PFSK-1 (cell line): Measurements from ENCODE around the gene ARRDC2.

Source experiments
- FOXP2 ChIP-seq: optimal IDR thresholded peaks from 2 replicates; pipeline ENCODE3; 2011; ENCODE audit warnings: borderline replicate concordance, control low read depth, inconsistent platforms; ENCODE audit not compliant: insufficient read depth; ENCODE audit errors: extremely low read length, extremely low read depth
- POLR2AphosphoS5 ChIP-seq: IDR thresholded peaks from 2 replicates; pipeline ENCODE4 v1.6.1; 2012; ENCODE audit warnings: low read depth, mild to moderate bottlenecking, control low read depth, low read length, moderate library complexity
- SIN3A ChIP-seq: IDR thresholded peaks from 2 replicates; pipeline ENCODE4 v1.6.1; 2012; ENCODE audit warnings: mild to moderate bottlenecking, low read length, moderate library complexity, borderline replicate concordance; ENCODE audit not compliant: insufficient read depth
- TAF1 ChIP-seq: IDR thresholded peaks from 2 replicates; pipeline ENCODE4 v1.6.1; 2012; ENCODE audit warnings: low read length, control low read depth, borderline replicate concordance; ENCODE audit not compliant: insufficient read depth
- TF ChIP-seq, protein P1 (sequence below), 2 experiments: IDR thresholded peaks; 2 replicates each; pipeline versions ENCODE4 v1.6.1 to v1.8.0; 2011 to 2012; ENCODE audit warnings: low read depth in 2 of 2, low read length in 2 of 2, control low read depth in 1 of 2, inconsistent platforms in 1 of 2, mild to moderate bottlenecking in 1 of 2, moderate library complexity in 1 of 2; ENCODE audit not compliant: insufficient read depth in 1 of 2

Gene ARRDC2

DNA sequence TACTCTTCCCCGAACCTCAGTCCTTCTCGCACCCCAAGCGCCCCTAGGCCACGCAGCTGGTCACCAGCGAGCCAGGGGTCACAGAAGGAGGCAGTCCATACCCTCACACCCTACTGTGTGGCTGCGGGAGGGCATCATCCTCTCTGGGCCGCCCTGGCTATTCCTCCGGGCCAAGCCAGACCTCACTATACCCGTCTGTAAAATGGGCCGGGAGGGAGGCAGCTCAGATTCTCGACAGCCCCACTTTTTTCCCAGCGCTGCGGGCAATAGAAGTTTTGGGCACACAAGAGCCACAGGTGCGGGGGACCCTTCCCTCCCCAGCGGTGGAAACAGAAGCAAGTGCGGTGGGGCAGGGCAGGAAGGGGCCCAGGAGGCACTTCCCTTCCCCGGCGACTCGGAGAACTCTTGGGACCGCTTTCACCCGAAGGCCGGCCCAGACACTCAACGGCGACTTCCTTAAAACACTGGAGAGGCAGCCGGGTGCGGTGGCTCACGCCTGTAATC, 5.6 kb upstream of the ARRDC2 start:
- no peak for TF ChIP-seq POLR2AphosphoS5
- TF ChIP-seq, protein P1, sequence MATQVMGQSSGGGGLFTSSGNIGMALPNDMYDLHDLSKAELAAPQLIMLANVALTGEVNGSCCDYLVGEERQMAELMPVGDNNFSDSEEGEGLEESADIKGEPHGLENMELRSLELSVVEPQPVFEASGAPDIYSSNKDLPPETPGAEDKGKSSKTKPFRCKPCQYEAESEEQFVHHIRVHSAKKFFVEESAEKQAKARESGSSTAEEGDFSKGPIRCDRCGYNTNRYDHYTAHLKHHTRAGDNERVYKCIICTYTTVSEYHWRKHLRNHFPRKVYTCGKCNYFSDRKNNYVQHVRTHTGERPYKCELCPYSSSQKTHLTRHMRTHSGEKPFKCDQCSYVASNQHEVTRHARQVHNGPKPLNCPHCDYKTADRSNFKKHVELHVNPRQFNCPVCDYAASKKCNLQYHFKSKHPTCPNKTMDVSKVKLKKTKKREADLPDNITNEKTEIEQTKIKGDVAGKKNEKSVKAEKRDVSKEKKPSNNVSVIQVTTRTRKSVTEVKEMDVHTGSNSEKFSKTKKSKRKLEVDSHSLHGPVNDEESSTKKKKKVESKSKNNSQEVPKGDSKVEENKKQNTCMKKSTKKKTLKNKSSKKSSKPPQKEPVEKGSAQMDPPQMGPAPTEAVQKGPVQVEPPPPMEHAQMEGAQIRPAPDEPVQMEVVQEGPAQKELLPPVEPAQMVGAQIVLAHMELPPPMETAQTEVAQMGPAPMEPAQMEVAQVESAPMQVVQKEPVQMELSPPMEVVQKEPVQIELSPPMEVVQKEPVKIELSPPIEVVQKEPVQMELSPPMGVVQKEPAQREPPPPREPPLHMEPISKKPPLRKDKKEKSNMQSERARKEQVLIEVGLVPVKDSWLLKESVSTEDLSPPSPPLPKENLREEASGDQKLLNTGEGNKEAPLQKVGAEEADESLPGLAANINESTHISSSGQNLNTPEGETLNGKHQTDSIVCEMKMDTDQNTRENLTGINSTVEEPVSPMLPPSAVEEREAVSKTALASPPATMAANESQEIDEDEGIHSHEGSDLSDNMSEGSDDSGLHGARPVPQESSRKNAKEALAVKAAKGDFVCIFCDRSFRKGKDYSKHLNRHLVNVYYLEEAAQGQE (IDR thresholded peaks at IDR 0.05; ENCODE audit: insufficient read depth in 1 of 2, low read depth in 2 of 2, low read length in 2 of 2): no peak
- no peak for TF ChIP-seq FOXP2
- TF ChIP-seq SIN3A: no peak
- no peak for TF ChIP-seq TAF1

DNA sequence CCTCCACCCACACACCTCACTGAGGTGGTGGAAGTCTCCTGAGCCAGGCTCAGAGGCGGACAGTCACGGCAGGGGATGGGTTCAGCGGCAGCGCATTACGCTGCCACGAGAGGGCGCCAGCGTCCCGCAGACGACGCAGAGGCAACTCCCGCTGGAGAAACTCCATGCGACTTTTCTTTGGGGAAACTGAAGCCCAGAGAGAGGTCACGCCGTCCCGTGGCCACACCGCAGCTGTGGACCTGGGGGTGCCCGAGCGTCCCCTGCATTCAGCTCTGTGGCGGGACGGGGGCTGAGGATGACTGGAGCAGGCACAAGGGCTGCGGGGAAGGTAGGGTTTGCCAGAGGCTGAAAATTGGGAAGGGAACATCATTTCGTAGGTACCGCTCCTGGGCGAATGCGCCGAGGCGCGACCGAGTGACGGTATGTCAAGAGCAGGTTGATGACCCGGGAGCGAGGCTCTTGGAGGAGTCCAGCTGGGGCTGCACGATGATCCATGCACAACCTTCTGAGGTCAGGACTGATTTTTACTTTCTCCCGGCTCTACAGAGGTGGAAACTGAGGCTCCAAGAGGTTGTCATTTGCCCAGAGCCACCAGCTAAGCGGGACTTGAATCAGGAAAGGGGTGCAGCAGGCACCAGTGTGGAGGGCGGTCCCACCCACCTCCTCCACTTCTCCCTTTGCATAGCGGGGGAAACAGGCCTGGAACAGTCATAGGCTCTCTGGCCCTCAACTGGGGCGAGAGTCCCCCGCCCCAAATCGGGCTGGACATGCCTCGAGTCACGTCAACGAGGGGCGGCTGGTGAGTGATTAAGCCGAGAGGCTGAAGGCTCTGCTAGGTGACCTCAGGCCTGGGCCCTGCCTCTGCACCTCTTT, 690 bp upstream of the ARRDC2 start:
- TF ChIP-seq FOXP2: peak; percentile 81
- TF ChIP-seq, protein P1 (IDR thresholded peaks at IDR 0.05; ENCODE audit: insufficient read depth in 1 of 2, low read depth in 2 of 2, low read length in 2 of 2): no peak

GRCh38 chr19:18008814-18009213, 844 bp downstream of the ARRDC2 start:
- TF ChIP-seq POLR2AphosphoS5 (no peak), FOXP2 (no peak), TAF1 (no peak)

DNA sequence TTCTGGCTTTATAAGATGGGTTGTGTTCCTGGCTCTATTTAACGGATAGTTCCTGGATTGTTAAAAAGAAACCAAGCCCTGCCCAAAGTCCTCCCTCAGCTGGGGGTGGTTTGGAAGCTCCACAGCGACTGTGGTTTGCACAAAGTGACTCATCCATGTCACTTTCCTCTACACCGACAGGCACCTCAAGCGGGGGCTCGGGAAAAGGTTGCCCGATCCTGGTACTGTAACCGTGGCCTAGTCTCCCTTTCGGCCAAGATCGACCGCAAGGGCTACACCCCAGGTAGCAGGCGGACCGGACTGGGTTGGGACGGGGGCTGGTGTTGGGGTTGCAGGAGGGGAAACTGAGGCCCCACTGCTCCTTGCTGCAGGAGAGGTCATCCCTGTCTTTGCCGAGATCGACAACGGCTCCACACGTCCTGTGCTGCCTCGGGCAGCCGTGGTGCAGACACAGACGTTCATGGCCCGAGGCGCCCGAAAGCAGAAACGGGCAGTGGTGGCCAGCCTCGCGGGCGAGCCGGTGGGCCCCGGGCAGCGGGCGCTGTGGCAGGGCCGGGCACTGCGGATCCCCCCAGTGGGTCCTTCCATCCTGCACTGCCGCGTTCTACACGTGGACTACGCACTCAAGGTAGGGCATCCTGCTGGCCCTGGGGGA, 1.6 kb downstream of the ARRDC2 start:
- TF ChIP-seq TAF1 (no peak), POLR2AphosphoS5 (no peak)
- TF ChIP-seq, protein P1 (IDR thresholded peaks at IDR 0.05; ENCODE audit: insufficient read depth in 1 of 2, low read depth in 2 of 2, low read length in 2 of 2): no peak

DNA sequence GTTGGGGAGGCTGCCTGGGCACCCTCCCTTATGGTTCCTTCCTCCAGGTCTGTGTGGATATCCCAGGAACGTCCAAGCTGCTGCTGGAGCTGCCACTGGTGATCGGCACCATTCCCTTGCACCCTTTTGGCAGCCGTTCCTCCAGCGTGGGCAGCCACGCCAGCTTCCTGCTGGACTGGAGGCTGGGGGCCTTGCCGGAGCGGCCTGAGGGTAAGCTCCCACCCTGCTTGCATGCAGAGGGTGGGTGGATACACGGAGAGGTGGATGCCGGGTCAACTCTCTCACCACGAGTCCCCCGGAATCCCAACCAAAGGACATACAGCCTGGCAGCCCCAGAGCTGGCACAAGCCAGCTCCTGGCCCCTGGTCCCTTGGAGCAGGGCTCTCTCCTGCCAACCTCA, 2.2 kb downstream of the ARRDC2 start:
- TF ChIP-seq, protein P1 (IDR thresholded peaks at IDR 0.05; ENCODE audit: insufficient read depth in 1 of 2, low read depth in 2 of 2, low read length in 2 of 2): no peak
- TF ChIP-seq SIN3A (no peak), FOXP2 (no peak), POLR2AphosphoS5 (no peak)
